ENCODE results near the gene PSMA1.

DNA sequence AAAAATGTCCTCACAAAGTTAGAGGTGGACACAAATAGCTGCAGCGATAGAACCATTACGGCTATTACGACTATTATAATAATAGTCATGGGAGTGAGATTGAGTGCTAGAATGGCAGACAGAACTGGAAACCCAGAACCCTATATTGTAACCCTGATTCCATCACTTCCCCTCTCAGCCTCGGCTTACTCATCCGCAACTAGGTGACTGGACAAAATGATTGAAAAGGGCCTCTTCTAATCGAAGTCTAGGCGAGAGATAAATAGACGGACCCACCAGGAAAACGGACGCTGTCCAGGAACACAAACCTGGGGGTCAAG lies 629 bp downstream of the PSMA1 start:
- TF ChIP-seq, protein P1, sequence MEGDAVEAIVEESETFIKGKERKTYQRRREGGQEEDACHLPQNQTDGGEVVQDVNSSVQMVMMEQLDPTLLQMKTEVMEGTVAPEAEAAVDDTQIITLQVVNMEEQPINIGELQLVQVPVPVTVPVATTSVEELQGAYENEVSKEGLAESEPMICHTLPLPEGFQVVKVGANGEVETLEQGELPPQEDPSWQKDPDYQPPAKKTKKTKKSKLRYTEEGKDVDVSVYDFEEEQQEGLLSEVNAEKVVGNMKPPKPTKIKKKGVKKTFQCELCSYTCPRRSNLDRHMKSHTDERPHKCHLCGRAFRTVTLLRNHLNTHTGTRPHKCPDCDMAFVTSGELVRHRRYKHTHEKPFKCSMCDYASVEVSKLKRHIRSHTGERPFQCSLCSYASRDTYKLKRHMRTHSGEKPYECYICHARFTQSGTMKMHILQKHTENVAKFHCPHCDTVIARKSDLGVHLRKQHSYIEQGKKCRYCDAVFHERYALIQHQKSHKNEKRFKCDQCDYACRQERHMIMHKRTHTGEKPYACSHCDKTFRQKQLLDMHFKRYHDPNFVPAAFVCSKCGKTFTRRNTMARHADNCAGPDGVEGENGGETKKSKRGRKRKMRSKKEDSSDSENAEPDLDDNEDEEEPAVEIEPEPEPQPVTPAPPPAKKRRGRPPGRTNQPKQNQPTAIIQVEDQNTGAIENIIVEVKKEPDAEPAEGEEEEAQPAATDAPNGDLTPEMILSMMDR (CRISPR knock-in tag; IDR thresholded peaks at IDR 0.05): no peak
- TF ChIP-seq, protein P2, sequence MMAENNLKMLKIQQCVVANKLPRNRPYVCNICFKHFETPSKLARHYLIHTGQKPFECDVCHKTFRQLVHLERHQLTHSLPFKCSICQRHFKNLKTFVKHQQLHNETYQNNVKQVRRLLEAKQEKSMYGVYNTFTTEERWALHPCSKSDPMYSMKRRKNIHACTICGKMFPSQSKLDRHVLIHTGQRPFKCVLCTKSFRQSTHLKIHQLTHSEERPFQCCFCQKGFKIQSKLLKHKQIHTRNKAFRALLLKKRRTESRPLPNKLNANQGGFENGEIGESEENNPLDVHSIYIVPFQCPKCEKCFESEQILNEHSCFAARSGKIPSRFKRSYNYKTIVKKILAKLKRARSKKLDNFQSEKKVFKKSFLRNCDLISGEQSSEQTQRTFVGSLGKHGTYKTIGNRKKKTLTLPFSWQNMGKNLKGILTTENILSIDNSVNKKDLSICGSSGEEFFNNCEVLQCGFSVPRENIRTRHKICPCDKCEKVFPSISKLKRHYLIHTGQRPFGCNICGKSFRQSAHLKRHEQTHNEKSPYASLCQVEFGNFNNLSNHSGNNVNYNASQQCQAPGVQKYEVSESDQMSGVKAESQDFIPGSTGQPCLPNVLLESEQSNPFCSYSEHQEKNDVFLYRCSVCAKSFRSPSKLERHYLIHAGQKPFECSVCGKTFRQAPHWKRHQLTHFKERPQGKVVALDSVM (CRISPR knock-in tag; IDR thresholded peaks at IDR 0.05): no peak
- TF ChIP-seq ZNF569 (CRISPR knock-in tag; IDR thresholded peaks at IDR 0.05; ENCODE audit: borderline replicate concordance): no peak
- no peak for TF ChIP-seq ZSCAN20 (CRISPR knock-in tag; IDR thresholded peaks at IDR 0.05; ENCODE audit: borderline replicate concordance)
- no peak for TF ChIP-seq FOXJ3 (CRISPR knock-in tag; IDR thresholded peaks at IDR 0.05; ENCODE audit: borderline replicate concordance)
- TF ChIP-seq ZHX1 (CRISPR knock-in tag; IDR thresholded peaks at IDR 0.05; ENCODE audit: low read depth): no peak
- TF ChIP-seq MZF1 (CRISPR knock-in tag; IDR thresholded peaks at IDR 0.05; ENCODE audit: borderline replicate concordance): no peak
- no peak for TF ChIP-seq CBX2 (IDR thresholded peaks at IDR 0.05; ENCODE audit: low read depth, low read length)
- no peak for TF ChIP-seq CBX2 (CRISPR knock-in tag; IDR thresholded peaks at IDR 0.05; ENCODE audit: low read depth)
- no peak for TF ChIP-seq EED (CRISPR knock-in tag; IDR thresholded peaks at IDR 0.05)
